Femur (tissue), 1 donor: ENCODE results near the gene CFAP99.

ENCODE experiments used
- DNase-seq: peaks from one replicate; pipeline ENCODE4 v3.0.0-alpha.2; 2017

CFAP99 gene

GRCh38 chr4:2393353-2394270, 25.1 kb upstream of the CFAP99 start:
- peak; percentile 84 for DNase-seq

GRCh38 chr4:2394528-2394927, 24.2 kb upstream of the CFAP99 start:
- no peak for DNase-seq

- DNase-seq: no peak
Measured at GRCh38 chr4:2395038-2395437, 23.7 kb upstream of the CFAP99 start.

GRCh38 chr4:2395584-2395983, 23.2 kb upstream of the CFAP99 start:
- DNase-seq: no peak

GRCh38 chr4:2396781-2397368, 21.9 kb upstream of the CFAP99 start:
- DNase-seq: no peak

GRCh38 chr4:2397596-2398379, 21.0 kb upstream of the CFAP99 start:
- no peak for DNase-seq

- no peak for DNase-seq
Measured at GRCh38 chr4:2399216-2399615, 19.5 kb upstream of the CFAP99 start.

- no peak for DNase-seq
Measured at GRCh38 chr4:2399631-2400190, 19.0 kb upstream of the CFAP99 start.

- DNase-seq: no peak
Measured at GRCh38 chr4:2400841-2401609, 17.7 kb upstream of the CFAP99 start.

- DNase-seq: no peak
Measured at GRCh38 chr4:2401610-2401983, 17.2 kb upstream of the CFAP99 start.

GRCh38 chr4:2402048-2402842, 16.5 kb upstream of the CFAP99 start:
- DNase-seq: peak; percentile 75

GRCh38 chr4:2402941-2403340, 15.8 kb upstream of the CFAP99 start:
- no peak for DNase-seq

- DNase-seq: no peak
Measured at GRCh38 chr4:2406406-2406805, 12.3 kb upstream of the CFAP99 start.

GRCh38 chr4:2406920-2407319, 11.8 kb upstream of the CFAP99 start:
- no peak for DNase-seq

- DNase-seq: no peak
Measured at GRCh38 chr4:2407991-2408342, 10.8 kb upstream of the CFAP99 start.

GRCh38 chr4:2408401-2408958, 10.3 kb upstream of the CFAP99 start:
- DNase-seq: no peak

GRCh38 chr4:2408976-2409375, 9.8 kb upstream of the CFAP99 start:
- no peak for DNase-seq

- DNase-seq: no peak
Measured at GRCh38 chr4:2409381-2409783, 9.4 kb upstream of the CFAP99 start.

- no peak for DNase-seq
Measured at GRCh38 chr4:2411786-2412510, 6.8 kb upstream of the CFAP99 start.

GRCh38 chr4:2412534-2412884, 6.2 kb upstream of the CFAP99 start:
- DNase-seq: no peak
